ENCODE results near the gene RGS21.
"Not testable (repeated sequence)": the region's sequence is repeated elsewhere in the genome, so short reads cannot be mapped to it uniquely, and the experiment has no call there.

The RGS21 gene

GRCh38 chr1:192316942-192317450, at the start of gene RGS21:
RGS21 (plus strand) TSS chr1:192316992; CDS start chr1:192343037, 26,045 bp downstream.
- DNase-seq: no peak

- no peak for DNase-seq
These were observed 48.2 kb upstream of the RGS21 start for GRCh38 chr1:192268468-192269052.

GRCh38 chr1:192270398-192270797, 46.4 kb upstream of the RGS21 start:
- no peak for DNase-seq

- no peak for DNase-seq
These were observed 44.1 kb upstream of the RGS21 start for GRCh38 chr1:192272732-192273131.

GRCh38 chr1:192274588-192274987, 42.2 kb upstream of the RGS21 start:
- DNase-seq: no peak

GRCh38 chr1:192277635-192278034, 39.2 kb upstream of the RGS21 start:
- no peak for DNase-seq

GRCh38 chr1:192284927-192285326, 31.9 kb upstream of the RGS21 start:
- DNase-seq: no peak

- no peak for DNase-seq
These were observed 13.8 kb upstream of the RGS21 start for GRCh38 chr1:192303029-192303428.

GRCh38 chr1:192308314-192308713, 8.5 kb upstream of the RGS21 start:
- DNase-seq: not testable (repeated sequence)

- DNase-seq: no peak
These were observed 5.5 kb upstream of the RGS21 start for GRCh38 chr1:192311281-192311680.

- no peak for DNase-seq
These were observed 11.2 kb downstream of the RGS21 start for GRCh38 chr1:192327997-192328396.

GRCh38 chr1:192342842-192343241, 26.1 kb downstream of the RGS21 start:
- DNase-seq: no peak

GRCh38 chr1:192343344-192343743, 26.6 kb downstream of the RGS21 start:
- DNase-seq: no peak

- DNase-seq: no peak
These were observed 32.5 kb downstream of the RGS21 start for GRCh38 chr1:192349314-192349713.

GRCh38 chr1:192350356-192350755, 33.6 kb downstream of the RGS21 start:
- DNase-seq: no peak

- no peak for DNase-seq
These were observed 34.8 kb downstream of the RGS21 start for GRCh38 chr1:192351550-192351949.

GRCh38 chr1:192357924-192358323, 41.1 kb downstream of the RGS21 start:
- no peak for DNase-seq

- DNase-seq: no peak
These were observed 41.6 kb downstream of the RGS21 start for GRCh38 chr1:192358402-192358801.

GRCh38 chr1:192358822-192359221, 42.0 kb downstream of the RGS21 start:
- no peak for DNase-seq

GRCh38 chr1:192363177-192363576, 46.4 kb downstream of the RGS21 start:
- DNase-seq: no peak

GRCh38 chr1:192367436-192367835, 50.6 kb downstream of the RGS21 start:
- DNase-seq: no peak

- no peak for DNase-seq
These were observed 58.5 kb downstream of the RGS21 start for GRCh38 chr1:192375306-192375705.

- no peak for DNase-seq
These were observed 59.6 kb downstream of the RGS21 start for GRCh38 chr1:192376374-192376773.

GRCh38 chr1:192378276-192378675, 61.5 kb downstream of the RGS21 start:
- no peak for DNase-seq

- DNase-seq: no peak
These were observed 62.1 kb downstream of the RGS21 start for GRCh38 chr1:192378878-192379277.

Data from CD4-positive, alpha-beta T cell treated with Interleukin-10 for 1 hour (primary cell).